Gastrocnemius medialis (tissue), 4 donors: ENCODE data around the gene REG4. TPM values are rescaled to one million over a fixed set of nuclear protein-coding genes. Genes with fewer than 3 reads are reported as not detected.
"Not testable (repeated sequence)": the region's sequence is repeated elsewhere in the genome, so short reads cannot be mapped to it uniquely, and the experiment has no call there.

Experiments used
- ATAC-seq, 2 donors: fragments of 150-250 bp; one replicate each; pipeline ENCODE4 v1.9.1; 2016
- DNase-seq, 2 donors: peaks; one replicate each; pipeline ENCODE4 v3.0.0-alpha.2; 2019
- H3K27ac ChIP-seq, 4 donors: fragments of 200-600 bp; sonication (generic); 1 replicate in 1 of 4; 2 replicates in 3 of 4; pipeline ENCODE4 v1.5.1; 2016 to 2018; ENCODE audit warnings: mild to moderate bottlenecking in 2 of 4, moderate library complexity in 1 of 4
- H3K27me3 ChIP-seq, 3 donors: fragments of 200-600 bp; sonication (generic) in 2 of 3; 1 replicate in 1 of 3; 2 replicates in 2 of 3; pipeline versions ENCODE4 v1.5.1 to v1.6.0; 2016 to 2019; ENCODE audit warnings: mild to moderate bottlenecking in 1 of 3, moderate library complexity in 1 of 3
- H3K36me3 ChIP-seq, 2 donors: fragments of 200-600 bp; sonication (generic) in 1 of 2; one replicate each; pipeline ENCODE4 v1.5.1; 2017 to 2018
- H3K4me1 ChIP-seq, 2 donors: fragments of 200-600 bp; sonication (generic) in 1 of 2; one replicate each; pipeline ENCODE4 v1.5.1; 2016 to 2017; ENCODE audit warnings: mild to moderate bottlenecking in 2 of 2
- H3K4me3 ChIP-seq, 4 donors: fragments of 200-600 bp; sonication (generic) in 3 of 4; 1 replicate in 1 of 4; 2 replicates in 3 of 4; pipeline ENCODE4 v1.5.1; 2016 to 2019; ENCODE audit warnings: mild to moderate bottlenecking in 2 of 4
- H3K9me3 ChIP-seq, 3 donors: fragments of 200-600 bp; sonication (generic) in 2 of 3; 1 replicate in 1 of 3; 2 replicates in 2 of 3; pipeline ENCODE4 v1.5.1; 2016 to 2019
- POLR2A ChIP-seq, 2 donors: fragments of 450-650 bp; IDR thresholded peaks; one replicate each; pipeline ENCODE4 v1.6.1; 2017; ENCODE audit warnings: antibody characterized with exemption in 2 of 2, mild to moderate bottlenecking in 2 of 2, moderate library complexity in 2 of 2
- in situ Hi-C, 4 donors: fragments of 200-750 bp; cut with MboI; loops; one replicate each; pipeline versions ENCODE4 v1.15.0 to v1.8.0; 2017; ENCODE audit warnings: low sequenced_read_pairs in 4 of 4
- intact Hi-C: fragments of 100-400 bp; cut with DNase I; formaldehyde crosslinking; loops from one replicate; pipeline ENCODE4 v1.15.1; 2023; ENCODE audit warnings: low total_unique reads
- total RNA-seq, 4 donors: library from RNA; depleted of rRNA; stranded (reverse); fragments of >200 nt; gene quantifications; one replicate each; pipeline versions ENCODE4 v1.1.0 to v1.2.3, GENCODE V29; 2016
- TF ChIP-seq, protein P1 (sequence below), 5 experiments: fragments of 450-650 bp in 3 of 5; fragments of 200-600 bp in 2 of 5; sonication (generic) in 2 of 5; IDR thresholded peaks in 4 of 5; conservative IDR thresholded peaks in 1 of 5; 1 replicate in 4 of 5; 2 replicates in 1 of 5; pipeline ENCODE4 v1.5.1; 2016 to 2019; ENCODE audit warnings: antibody characterized with exemption in 5 of 5, mild to moderate bottlenecking in 3 of 5, moderate library complexity in 3 of 5

Gene REG4
- total RNA-seq, 4 donors from 2014 or later: not detected

DNA sequence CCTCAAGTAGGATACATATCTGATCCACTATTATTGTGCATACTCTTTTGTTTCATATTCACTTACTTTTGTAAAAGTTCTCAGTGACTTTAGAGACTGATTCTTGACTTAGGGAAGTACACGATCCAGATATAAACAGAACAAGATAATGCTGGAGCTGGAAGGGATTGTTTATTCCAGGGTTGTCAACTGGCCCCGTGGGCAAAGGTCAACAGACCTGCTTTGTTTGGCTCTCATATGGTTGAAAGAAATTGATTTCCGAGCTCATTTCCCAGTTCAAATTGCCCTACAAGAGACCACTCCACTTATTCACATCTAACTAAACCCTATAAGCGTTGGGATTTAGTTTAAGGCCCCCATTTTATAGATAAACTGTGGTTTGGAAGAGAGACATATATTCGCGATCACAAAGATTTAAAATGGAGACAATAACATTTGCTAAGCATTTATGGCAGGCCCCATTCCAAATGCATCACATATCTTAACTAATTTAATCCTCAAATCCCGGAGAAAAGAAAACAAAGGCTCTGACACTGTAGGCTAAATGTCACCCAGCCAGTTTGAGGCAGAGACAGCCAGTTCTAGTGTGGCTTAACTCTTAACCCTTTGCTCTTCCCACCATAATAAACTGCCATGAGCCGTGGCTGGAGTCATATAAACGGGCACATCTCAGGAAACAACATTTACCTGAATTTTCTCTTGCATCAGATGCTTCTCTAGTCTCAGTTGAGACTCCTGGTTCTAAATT is 20.6 kb downstream of the REG4 start:
- no peak for DNase-seq
- in situ Hi-C loops: no loop called here
- TF ChIP-seq, protein P1, sequence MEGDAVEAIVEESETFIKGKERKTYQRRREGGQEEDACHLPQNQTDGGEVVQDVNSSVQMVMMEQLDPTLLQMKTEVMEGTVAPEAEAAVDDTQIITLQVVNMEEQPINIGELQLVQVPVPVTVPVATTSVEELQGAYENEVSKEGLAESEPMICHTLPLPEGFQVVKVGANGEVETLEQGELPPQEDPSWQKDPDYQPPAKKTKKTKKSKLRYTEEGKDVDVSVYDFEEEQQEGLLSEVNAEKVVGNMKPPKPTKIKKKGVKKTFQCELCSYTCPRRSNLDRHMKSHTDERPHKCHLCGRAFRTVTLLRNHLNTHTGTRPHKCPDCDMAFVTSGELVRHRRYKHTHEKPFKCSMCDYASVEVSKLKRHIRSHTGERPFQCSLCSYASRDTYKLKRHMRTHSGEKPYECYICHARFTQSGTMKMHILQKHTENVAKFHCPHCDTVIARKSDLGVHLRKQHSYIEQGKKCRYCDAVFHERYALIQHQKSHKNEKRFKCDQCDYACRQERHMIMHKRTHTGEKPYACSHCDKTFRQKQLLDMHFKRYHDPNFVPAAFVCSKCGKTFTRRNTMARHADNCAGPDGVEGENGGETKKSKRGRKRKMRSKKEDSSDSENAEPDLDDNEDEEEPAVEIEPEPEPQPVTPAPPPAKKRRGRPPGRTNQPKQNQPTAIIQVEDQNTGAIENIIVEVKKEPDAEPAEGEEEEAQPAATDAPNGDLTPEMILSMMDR (IDR thresholded peaks at IDR 0.05 in 4 of 5, conservative IDR thresholded peaks at IDR 0.05 in 1 of 5): no peak
- no peak for TF ChIP-seq POLR2A (IDR thresholded peaks at IDR 0.05)
- Histone ChIP-seq H3K4me1 (no peaks in the 10 kb centered on the region), H3K9me3 (no peaks in the 10 kb centered on the region), H3K4me3 (no peak overlapping the region), H3K36me3 (no peaks in the 10 kb centered on the region), H3K27me3 (no peaks in the 10 kb centered on the region), H3K27ac (no peak overlapping the region)
- intact Hi-C loops: no loop called here
- ATAC-seq: no peak

DNA sequence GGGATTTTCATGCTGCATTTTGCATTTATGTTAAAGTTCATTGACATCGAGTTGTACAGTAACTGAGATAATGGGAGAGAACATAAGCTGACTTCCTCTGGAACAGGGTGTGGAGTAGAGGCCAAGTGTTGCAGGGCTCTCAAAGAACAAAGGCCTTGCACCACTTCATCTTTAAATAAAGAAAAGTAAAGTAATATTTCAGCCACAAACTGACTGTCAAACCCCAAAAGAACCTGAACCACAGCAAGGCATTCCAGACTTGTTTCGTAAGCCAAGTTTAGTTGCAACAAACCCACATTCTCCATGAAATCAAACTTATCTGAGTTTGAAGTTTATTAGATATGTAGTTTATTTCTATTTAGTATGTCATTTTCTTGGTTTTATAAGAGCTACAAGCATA is 23.5 kb downstream of the REG4 start:
- no peak for TF ChIP-seq POLR2A (IDR thresholded peaks at IDR 0.05)
- TF ChIP-seq, protein P1 (IDR thresholded peaks at IDR 0.05 in 4 of 5, conservative IDR thresholded peaks at IDR 0.05 in 1 of 5): no peak
- Histone ChIP-seq H3K27me3 (no peaks in the 10 kb centered on the region), H3K36me3 (no peaks in the 10 kb centered on the region), H3K27ac (no peak overlapping the region), H3K4me1 (no peaks in the 10 kb centered on the region), H3K4me3 (no peak overlapping the region), H3K9me3 (no peaks in the 10 kb centered on the region)
- DNase-seq (no peak), ATAC-seq (no peak)
- intact Hi-C loops (no loop called here), in situ Hi-C loops (no loop called here)

DNA sequence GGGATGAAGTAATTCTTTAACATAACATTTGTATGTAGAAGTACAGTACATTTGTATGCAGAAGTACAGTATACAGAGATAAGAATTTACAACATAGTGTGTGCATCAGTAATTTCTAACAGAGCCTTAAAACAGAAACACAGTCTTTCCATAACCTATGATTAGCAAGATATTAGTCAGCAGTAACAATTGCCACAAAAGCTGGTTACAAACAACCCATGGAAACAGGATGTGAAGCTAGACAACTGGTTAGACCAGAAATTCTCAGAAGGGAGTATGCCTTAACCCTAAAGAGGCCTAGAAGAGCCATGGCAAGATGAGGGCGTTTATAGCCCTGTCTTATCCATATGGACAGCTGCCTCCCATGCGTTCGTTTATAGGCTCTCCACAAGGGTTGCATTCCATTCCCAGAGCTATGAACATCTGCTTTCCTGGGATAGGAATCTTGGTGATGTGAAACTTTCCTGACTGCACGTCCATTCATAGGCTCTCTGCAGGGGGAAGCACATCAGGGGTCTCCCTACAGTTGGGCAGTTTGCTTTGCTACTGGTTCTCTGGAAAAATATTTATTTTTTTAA is 24.7 kb downstream of the REG4 start:
- H3K4me1 ChIP-seq, H3K36me3 ChIP-seq, intact Hi-C loops, H3K4me3 ChIP-seq, H3K27ac ChIP-seq, H3K9me3 ChIP-seq, in situ Hi-C loops, H3K27me3 ChIP-seq, ATAC-seq, DNase-seq: not testable (repeated sequence)

DNA sequence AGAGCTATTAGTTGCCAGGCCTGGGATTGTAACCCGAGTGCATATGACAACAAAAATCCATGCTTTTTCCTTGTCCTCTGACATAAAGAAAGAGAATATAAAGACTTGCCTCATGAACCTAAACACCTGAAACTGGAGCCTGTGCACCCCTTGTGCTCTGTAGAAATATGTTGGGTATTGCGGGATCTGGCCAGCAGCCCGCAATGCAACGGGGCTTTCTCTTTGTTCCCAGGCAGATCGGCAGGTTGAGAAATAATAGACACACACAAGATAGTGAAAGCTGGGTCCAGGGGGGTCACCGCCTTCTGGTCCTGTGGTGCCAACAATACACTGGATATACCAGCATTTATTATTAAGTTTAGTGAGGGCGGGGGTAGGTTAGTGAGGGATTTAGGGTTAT is 25.2 kb downstream of the REG4 start:
- H3K4me1 ChIP-seq, intact Hi-C loops, H3K36me3 ChIP-seq, H3K27me3 ChIP-seq, H3K9me3 ChIP-seq, DNase-seq, H3K4me3 ChIP-seq, ATAC-seq, H3K27ac ChIP-seq, in situ Hi-C loops: not testable (repeated sequence)

DNA sequence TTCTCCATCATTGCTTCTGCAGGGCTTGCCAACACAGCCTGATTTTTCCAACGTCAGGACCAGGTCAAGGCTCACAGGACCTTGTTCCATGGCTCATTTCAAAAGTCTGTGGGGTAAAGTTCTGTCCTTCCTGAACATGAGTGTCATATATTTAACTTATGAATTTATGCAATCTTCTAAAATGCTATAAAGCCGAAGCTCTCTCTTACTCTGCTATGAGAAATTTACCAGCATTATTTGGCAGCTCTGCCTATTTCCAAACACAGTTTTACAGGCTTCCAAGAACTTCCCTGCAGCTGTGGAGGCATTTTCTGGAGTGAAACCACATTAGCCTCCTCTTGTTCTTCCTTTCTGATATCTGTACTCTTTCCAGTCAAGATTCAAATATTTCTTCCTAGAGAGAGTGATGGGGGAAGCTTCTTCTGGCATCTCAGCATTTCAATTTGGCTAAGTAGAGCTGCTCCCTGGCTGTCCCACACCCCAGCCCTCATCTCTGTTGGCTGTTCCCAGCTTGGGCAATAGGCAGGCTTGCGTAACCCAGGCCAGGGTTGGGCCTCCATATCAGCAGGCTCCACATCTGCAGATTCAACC is 27.0 kb downstream of the REG4 start:
- Histone ChIP-seq H3K36me3 (no peaks in the 10 kb centered on the region), H3K4me3 (no peak overlapping the region), H3K9me3 (no peaks in the 10 kb centered on the region), H3K27me3 (no peaks in the 10 kb centered on the region), H3K4me1 (no peaks in the 10 kb centered on the region), H3K27ac (no peak overlapping the region)
- ATAC-seq (peak; percentile 46 to 47), DNase-seq (peak; percentile 14 to 57)
- intact Hi-C loops: no loop called here
- TF ChIP-seq POLR2A (IDR thresholded peaks at IDR 0.05): no peak
- TF ChIP-seq, protein P1 (IDR thresholded peaks at IDR 0.05 in 4 of 5, conservative IDR thresholded peaks at IDR 0.05 in 1 of 5): no peak
- in situ Hi-C loops: no loop called here
